Hepatocyte (in vitro differentiated cells): Measurements from ENCODE around the gene DEGS2.

Experiments used
- CTCF ChIP-seq: fragments of 200-600 bp; sonication (generic); IDR thresholded peaks from 2 replicates; pipeline ENCODE4 v1.5.1; 2016; ENCODE audit warnings: antibody characterized with exemption, mild to moderate bottlenecking; ENCODE audit not compliant: poor library complexity
- EZH2phosphoT487 ChIP-seq: fragments of 200-600 bp; sonication (generic); IDR thresholded peaks from one replicate; pipeline ENCODE4 v1.6.1; 2018; ENCODE audit warnings: antibody characterized with exemption, mild to moderate bottlenecking, low read depth, moderate library complexity; ENCODE audit not compliant: unreplicated experiment, severe bottlenecking

DNA sequence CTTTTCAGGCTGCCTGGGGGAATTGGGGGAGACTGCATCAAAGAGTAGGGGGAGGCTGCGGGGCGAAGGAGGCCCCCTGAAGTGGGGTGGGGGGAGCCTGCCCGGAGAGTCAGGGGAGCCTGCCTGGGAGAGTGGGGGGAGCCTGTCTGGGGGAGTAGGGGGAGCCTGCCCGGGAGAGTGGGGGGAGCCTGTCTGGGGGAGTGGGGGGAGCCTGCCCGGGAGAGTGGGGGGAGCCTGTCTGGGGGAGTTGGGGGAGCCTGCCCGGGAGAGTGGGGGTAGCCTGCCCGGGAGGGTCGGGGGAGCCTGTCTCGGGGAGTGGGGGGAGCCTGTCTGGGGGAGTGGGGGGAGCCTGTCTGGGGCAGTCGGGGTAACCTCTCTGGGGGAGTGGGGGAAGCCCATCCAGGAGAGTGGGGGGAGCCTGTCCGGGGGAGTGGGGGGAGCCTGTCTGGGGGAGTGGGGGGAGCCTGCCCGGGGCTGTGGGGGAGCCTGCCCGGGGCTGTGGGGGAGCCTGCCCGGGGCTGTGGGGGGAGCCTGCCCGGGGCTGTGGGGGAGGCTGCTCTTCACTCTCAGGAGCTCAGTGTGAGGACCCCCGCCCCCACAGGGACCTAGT lies 6.5 kb upstream of the DEGS2 start:
- no peak for TF ChIP-seq CTCF
- TF ChIP-seq EZH2phosphoT487 = no peak
